Motor neuron (in vitro differentiated cells): Measurements from ENCODE around the gene CAB39L. TPM values are rescaled to one million over a fixed set of nuclear protein-coding genes. Genes with fewer than 3 reads are reported as not detected.

ENCODE experiments used
- ATAC-seq, 8 experiments: fragments of 200-7000 bp; cut with Tn5 transposase; replicated peaks in 6 of 8; 2 replicates each; pipeline ENCODE4 v1.8.0; 2021; ENCODE audit warnings: mild to moderate bottlenecking in 8 of 8, moderate library complexity in 8 of 8
- H3K27ac ChIP-seq, 2 donors: fragments of 250-450 bp; sonication (Bioruptor Pico); 2 replicates each; pipeline ENCODE4 v1.9.0; 2021; ENCODE audit warnings: antibody characterized with exemption in 2 of 2, mild to moderate bottlenecking in 2 of 2, moderate library complexity in 1 of 2
- H3K4me1 ChIP-seq, 2 donors: fragments of 250-450 bp; sonication (Bioruptor Pico); replicated peaks in 1 of 2; 2 replicates each; pipeline ENCODE4 v1.6.1; 2021; ENCODE audit warnings: antibody characterized with exemption in 2 of 2, mild to moderate bottlenecking in 2 of 2, moderate library complexity in 1 of 2
- H3K4me3 ChIP-seq, 5 donors: fragments of 250-450 bp; sonication (Bioruptor Pico); 2 replicates each; pipeline ENCODE4 v1.9.0; 2021; ENCODE audit warnings: antibody characterized with exemption in 5 of 5, mild to moderate bottlenecking in 5 of 5, moderate library complexity in 4 of 5
- WGBS, 10 experiments: fragments of 450-650 bp; shearing (Covaris generic); methylation state at CpG; one replicate each; pipeline ENCODE4 v1.0.0; 2022; 5-methylcytosine and 5-hydroxymethylcytosine counted together
- in situ Hi-C, 9 experiments: fragments of 400-800 bp; cut with MboI; loops; one replicate each; pipeline ENCODE4 v1.15.0; 2021; ENCODE audit warnings: low sequenced_read_pairs in 9 of 9, low pct_unique_long_range_greater_than_20kb in 2 of 9; ENCODE audit not compliant: unreplicated experiment in 9 of 9
- total RNA-seq, 8 experiments: library from RNA; unstranded; fragments of 300-600 nt; gene quantifications; 2 replicates each; pipeline versions ENCODE4 v1.2.3 to v1.2.4, GENCODE V29; 2022

The CAB39L gene
- total RNA-seq, 8 experiments from 2014 or later: 5.1 to 21.3 (median 10.3) TPM

DNA sequence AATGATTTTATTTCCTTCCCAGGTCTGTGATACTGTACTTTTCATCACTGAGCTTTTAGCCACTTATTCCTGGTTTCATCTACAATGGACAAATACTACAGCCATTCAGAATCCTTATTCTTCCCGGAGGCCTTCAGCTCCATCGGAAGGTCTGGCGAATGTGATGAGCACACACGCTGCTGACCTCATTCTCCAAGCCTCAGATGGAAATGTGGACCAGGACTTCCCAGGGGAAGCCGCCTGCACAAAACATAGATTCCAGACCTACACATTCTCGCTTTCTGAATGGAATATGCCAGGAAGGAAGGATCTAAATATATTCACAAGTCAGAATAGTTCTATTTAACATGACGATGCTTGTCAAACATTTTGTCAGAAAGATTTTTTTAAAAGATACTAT, 120.5 kb downstream of the CAB39L start:
- in situ Hi-C loops: loop anchor here in 5 of 9 experiments (25.0 kb wide), 2 partner anchors 114 to 289 kb away; partner anchors contain the start of genes CAB39L (in 1 of the 5) and SETDB2 (in 1 of the 5)
- Histone ChIP-seq H3K4me1 (no peaks in the 10 kb centered on the region), H3K4me3 (no peak overlapping the region), H3K27ac (no peak overlapping the region)
- 48 to 94% (median 90%) methylated on average over 2 to 7 of the region's 7 CpGs; no CpG with 5 or more reads in 1 of the 10 experiments for WGBS, 10 experiments
- ATAC-seq: no peak

DNA sequence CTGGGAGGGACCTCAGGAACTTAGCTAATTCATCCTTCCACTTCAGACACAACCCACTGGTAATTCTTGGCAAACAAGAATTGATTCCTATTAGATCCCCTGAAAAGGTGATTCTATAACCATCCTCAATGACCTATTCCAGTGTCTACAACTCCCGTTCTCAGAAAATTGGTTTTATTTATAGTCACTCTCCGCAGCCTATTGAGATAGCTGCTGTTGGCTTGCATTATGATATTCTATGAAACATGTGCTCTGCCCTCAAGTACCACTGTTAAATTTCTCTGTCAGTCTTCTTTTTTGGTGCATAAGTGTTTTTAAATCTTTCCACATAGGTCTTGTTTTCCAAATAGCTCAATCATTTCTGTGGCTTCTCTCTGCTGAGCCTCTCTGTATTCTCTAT, 121.2 kb downstream of the CAB39L start:
- no peaks in the 10 kb centered on the region for H3K4me1 ChIP-seq
- H3K4me3 ChIP-seq: no peak overlapping the region
- 83 to 100% (median 98%) methylated on average over 1 to 2 of the region's 2 CpGs; no CpG with 5 or more reads in 2 of the 10 experiments for WGBS, 10 experiments
- ATAC-seq: no peak
- in situ Hi-C loops: loop anchor here in 5 of 9 experiments (25.0 kb wide), 2 partner anchors 115 to 290 kb away; partner anchors contain the start of genes CAB39L (in 1 of the 5) and SETDB2 (in 1 of the 5)
- no peak overlapping the region for H3K27ac ChIP-seq

DNA sequence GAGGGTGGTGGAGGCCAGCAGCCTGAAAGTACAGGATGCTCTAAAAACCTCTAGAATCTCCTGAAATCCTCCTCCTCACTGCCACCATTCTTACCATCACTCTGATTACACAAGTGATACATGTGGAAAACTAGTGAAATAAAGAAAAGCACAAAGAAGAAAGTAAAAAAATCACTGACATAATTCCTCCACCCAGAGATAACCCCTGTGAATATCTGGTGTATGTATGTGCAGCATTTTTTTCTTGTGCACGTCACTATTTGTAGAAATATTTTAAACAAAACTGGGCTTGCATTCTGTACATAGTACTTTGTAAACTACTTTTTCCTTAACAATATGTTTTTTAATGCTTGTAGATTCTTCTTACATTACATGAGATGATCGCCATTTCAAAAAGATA, 122.9 kb downstream of the CAB39L start:
- Histone ChIP-seq H3K27ac (no peak overlapping the region), H3K4me1 (no peaks in the 10 kb centered on the region), H3K4me3 (no peak overlapping the region)
- 67 to 100% (median 94%) methylated on average over 1 to 2 of the region's 2 CpGs; no CpG with 5 or more reads in 1 of the 10 experiments for WGBS, 10 experiments
- no peak for ATAC-seq
- in situ Hi-C loops: loop anchor here in 5 of 9 experiments (25.0 kb wide), 2 partner anchors 116 to 291 kb away; partner anchors contain the start of genes CAB39L (in 1 of the 5) and SETDB2 (in 1 of the 5)

GRCh38 chr13:49319951-49320350, 123.9 kb downstream of the CAB39L start:
- Histone ChIP-seq H3K4me3 (no peak overlapping the region), H3K27ac (no peak overlapping the region), H3K4me1 (no peaks in the 10 kb centered on the region)
- in situ Hi-C loops: loop anchor here in 5 of 9 experiments (25.0 kb wide), 2 partner anchors 117 to 292 kb away; partner anchors contain the start of genes CAB39L (in 1 of the 5) and SETDB2 (in 1 of the 5)
- WGBS, 10 experiments: 14 to 100% (median 90%) methylated on average over 1 to 2 of the region's 2 CpGs; no CpG with 5 or more reads in 1 of the 10 experiments
- no peak for ATAC-seq

- peak in 2 of 8 experiments; percentile 33 to 47 for ATAC-seq
- no peak overlapping the region for H3K27ac ChIP-seq
Observed at GRCh38 chr13:49319551-49319950, 124.3 kb downstream of the CAB39L start.

GRCh38 chr13:49315756-49316482, 127.9 kb downstream of the CAB39L start:
- Histone ChIP-seq H3K4me1 (no peaks in the 10 kb centered on the region), H3K27ac (no peak overlapping the region), H3K4me3 (no peak overlapping the region)
- WGBS, 10 experiments: 95 to 100% (median 99%) methylated on average over 2 to 5 of the region's 5 CpGs; no CpG with 5 or more reads in 1 of the 10 experiments
- in situ Hi-C loops: loop anchor here in 5 of 9 experiments (25.0 kb wide), 2 partner anchors 121 to 296 kb away; partner anchors contain the start of genes CAB39L (in 1 of the 5) and SETDB2 (in 1 of the 5)
- ATAC-seq: no peak

More at GRCh38 chr13:49319551-49319950, 124.3 kb downstream of the CAB39L start:
- in situ Hi-C loops: loop anchor here in 5 of 9 experiments (25.0 kb wide), 2 partner anchors 118 to 293 kb away; partner anchors contain the start of genes CAB39L (in 1 of the 5) and SETDB2 (in 1 of the 5)
- H3K4me3 ChIP-seq: no peak overlapping the region
- H3K4me1 ChIP-seq: no peaks in the 10 kb centered on the region

DNA sequence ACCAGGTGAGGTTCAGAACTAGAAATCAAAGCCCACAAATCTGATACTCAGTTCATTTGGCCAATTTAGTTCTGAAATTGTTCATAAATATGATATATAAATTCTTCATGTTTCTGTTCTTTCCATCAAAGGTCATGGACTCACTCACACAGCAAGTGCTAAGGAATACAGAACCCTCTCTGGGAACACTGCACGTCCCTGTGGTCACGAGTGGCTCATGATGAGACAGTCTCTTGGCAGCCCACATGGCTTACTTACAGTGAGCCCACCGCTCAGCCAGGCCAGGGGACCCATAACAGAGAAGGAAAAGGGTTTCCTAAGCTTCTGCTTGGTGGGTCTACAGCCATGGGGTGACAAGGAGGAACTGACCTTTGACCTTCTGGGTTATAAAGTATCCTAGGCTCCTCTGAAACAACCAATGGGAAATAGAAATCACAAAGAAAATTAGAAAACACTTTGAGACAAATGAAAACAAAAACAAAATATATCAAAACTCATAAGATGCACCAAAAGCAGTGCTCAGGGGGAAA, 128.8 kb downstream of the CAB39L start:
- H3K4me1 ChIP-seq: no peaks in the 10 kb centered on the region
- no peak overlapping the region for H3K4me3 ChIP-seq
- in situ Hi-C loops: loop anchor here in 5 of 9 experiments (25.0 kb wide), 2 partner anchors 122 to 297 kb away; partner anchors contain the start of genes CAB39L (in 1 of the 5) and SETDB2 (in 1 of the 5)
- ATAC-seq: no peak
- 40 to 100% (median 90%) methylated on average over 1 to 3 of the region's 3 CpGs; no CpG with 5 or more reads in 3 of the 10 experiments for WGBS, 10 experiments
- H3K27ac ChIP-seq: no peak overlapping the region

- Histone ChIP-seq H3K27ac (no peak overlapping the region), H3K4me3 (no peak overlapping the region)
- peak in 1 of 8 experiments; percentile 36 for ATAC-seq
Observed at GRCh38 chr13:49314344-49314882, 129.5 kb downstream of the CAB39L start.

DNA sequence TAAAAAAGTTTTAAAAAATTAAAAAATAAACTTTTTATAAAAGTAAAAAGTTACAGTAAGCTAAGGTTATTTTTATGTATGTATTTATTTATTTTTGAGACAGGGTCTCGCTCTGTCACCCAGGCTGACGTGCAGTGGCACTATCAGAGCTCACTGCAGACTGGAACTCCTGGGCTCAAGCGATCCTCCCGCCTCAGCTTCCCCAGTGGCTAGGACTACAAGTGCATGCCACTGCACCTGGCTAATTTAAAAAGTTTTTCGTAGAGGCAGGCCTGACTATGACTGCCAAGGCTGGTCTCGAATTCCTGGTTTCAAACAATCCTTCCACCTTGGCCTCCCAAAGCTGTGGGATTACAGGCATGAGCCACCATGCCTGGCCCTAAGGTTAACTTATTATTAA, 132.0 kb downstream of the CAB39L start:
- no peak for ATAC-seq
- Histone ChIP-seq H3K4me3 (no peak overlapping the region), H3K4me1 (no peaks in the 10 kb centered on the region), H3K27ac (no peak overlapping the region)
- 85 to 96% (median 88%) methylated on average over 2 to 6 of the region's 6 CpGs for WGBS, 10 experiments
- in situ Hi-C loops: loop anchor here in 5 of 9 experiments (25.0 kb wide), 2 partner anchors 125 to 300 kb away; partner anchors contain the start of genes CAB39L (in 1 of the 5) and SETDB2 (in 1 of the 5)

More at GRCh38 chr13:49314344-49314882, 129.5 kb downstream of the CAB39L start:
- in situ Hi-C loops: loop anchor here in 5 of 9 experiments (25.0 kb wide), 2 partner anchors 123 to 298 kb away; partner anchors contain the start of genes CAB39L (in 1 of the 5) and SETDB2 (in 1 of the 5)
- WGBS, 10 experiments: 6 to 100% (median 88%) methylated on average over 1 to 4 of the region's 6 CpGs; no CpG with 5 or more reads in 3 of the 10 experiments
- H3K4me1 ChIP-seq: no peaks in the 10 kb centered on the region

GRCh38 chr13:49310251-49310650, 133.6 kb downstream of the CAB39L start:
- ATAC-seq: no peak
- H3K4me1 ChIP-seq: peaks cover 0 to 5% of the 10 kb centered on the region in 2 donors
- 71 to 100% (median 100%) methylated on average over 1 to 2 of the region's 3 CpGs; no CpG with 5 or more reads in 2 of the 10 experiments for WGBS, 10 experiments
- no peak overlapping the region for H3K4me3 ChIP-seq
- in situ Hi-C loops: loop anchor here in 5 of 9 experiments (25.0 kb wide), 2 partner anchors 127 to 302 kb away; partner anchors contain the start of genes CAB39L (in 1 of the 5) and SETDB2 (in 1 of the 5)
- H3K27ac ChIP-seq: no peak overlapping the region

DNA sequence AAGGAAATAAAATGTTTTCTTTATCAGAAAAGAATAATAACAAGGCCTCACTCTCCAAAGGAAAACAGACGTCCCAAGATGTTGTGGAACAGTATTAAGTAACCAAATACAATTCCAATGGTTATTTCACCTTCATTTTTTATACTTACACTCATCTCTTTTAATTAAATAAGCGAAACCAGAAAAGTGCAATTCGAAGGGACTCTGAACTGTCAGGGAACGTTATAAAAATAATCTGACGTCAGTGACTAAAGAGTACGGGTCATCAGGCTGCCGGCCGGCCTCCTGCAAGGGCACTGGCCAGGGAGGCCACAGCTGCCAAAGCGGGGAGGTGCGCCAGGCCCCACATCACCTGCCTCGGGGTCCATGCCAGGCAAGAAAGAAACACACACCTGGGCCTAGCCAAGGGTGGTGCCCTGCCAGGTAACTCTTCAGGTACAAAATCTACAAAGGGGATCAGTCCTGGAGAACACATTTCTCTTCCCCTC, 134.9 kb downstream of the CAB39L start:
- 25 to 91% (median 82%) methylated on average over 1 to 10 of the region's 11 CpGs; no CpG with 5 or more reads in 1 of the 10 experiments for WGBS, 10 experiments
- in situ Hi-C loops: loop anchor here in 7 of 9 experiments (10.0 to 25.0 kb wide), 4 partner anchors 128 to 306 kb away; partner anchors contain the start of genes CAB39L (in 1 of the 7) and SETDB2 (in 1 of the 7)
- Histone ChIP-seq H3K4me3 (no peak overlapping the region), H3K27ac (no peak overlapping the region), H3K4me1 (peaks cover 0 to 5% of the 10 kb centered on the region in 2 donors)
- ATAC-seq: no peak
